ENCODE results near the gene UBE2B.

- TF ChIP-seq POLR2A (IDR thresholded peaks at IDR 0.05) (no peak), CTCF (IDR thresholded peaks at IDR 0.05) (no peak)
Observed at GRCh38 chr5:134349463-134349862, 21.9 kb upstream of the UBE2B start.
